Nephron progenitor cell (in vitro differentiated cells): ENCODE results near the gene TRMT44.

Experiments used
- DNase-seq: peaks from one replicate; pipeline ENCODE4 v3.0.0; 2021
- H3K27ac Mint-ChIP-seq: 2 replicates; pipeline ENCODE4 v1.8.0; 2021; ENCODE audit warnings: mild to moderate bottlenecking, moderate library complexity, mixed read lengths
- H3K27me3 Mint-ChIP-seq: 2 replicates; pipeline ENCODE4 v1.8.0; 2021; ENCODE audit warnings: mild to moderate bottlenecking, low read depth, mixed read lengths; ENCODE audit not compliant: poor library complexity
- H3K36me3 Mint-ChIP-seq: 2 replicates; pipeline ENCODE4 v1.8.0; 2021; ENCODE audit warnings: low read depth, mixed read lengths
- H3K4me1 Mint-ChIP-seq: 2 replicates; pipeline ENCODE4 v1.8.0; 2021; ENCODE audit warnings: mixed read lengths
- H3K4me3 Mint-ChIP-seq: 2 replicates; pipeline ENCODE4 v1.8.0; 2021; ENCODE audit warnings: mild to moderate bottlenecking, moderate library complexity, mixed read lengths
- H3K9me3 Mint-ChIP-seq: 2 replicates; pipeline ENCODE4 v1.8.0; 2021; ENCODE audit warnings: mild to moderate bottlenecking, moderate library complexity, mixed read lengths
- CTCF ChIP-seq: fragments of 200-600 bp; sonication (generic); IDR thresholded peaks from 2 replicates; pipeline ENCODE4 v1.5.0; 2021; ENCODE audit warnings: antibody characterized with exemption

Gene TRMT44

GRCh38 chr4:8439914-8440491, 574 bp upstream of the TRMT44 start:
- peak; percentile 15 for DNase-seq
- no peak for TF ChIP-seq CTCF
- H3K27ac Mint-ChIP-seq: peak overlapping the region; percentile 98
- H3K27me3 Mint-ChIP-seq: peaks cover 12% of the 10 kb centered on the region
- peaks cover 55% of the 10 kb centered on the region for H3K4me1 Mint-ChIP-seq
- peaks cover 20% of the 10 kb centered on the region for H3K9me3 Mint-ChIP-seq
- peak overlapping the region; percentile 87 for H3K4me3 Mint-ChIP-seq
- peaks cover 12% of the 10 kb centered on the region for H3K36me3 Mint-ChIP-seq

- Mint-ChIP-seq H3K36me3 (peaks cover 12% of the 10 kb centered on the region), H3K4me1 (peaks cover 55% of the 10 kb centered on the region), H3K27me3 (peaks cover 12% of the 10 kb centered on the region), H3K27ac (peak overlapping the region; percentile 1), H3K9me3 (peaks cover 20% of the 10 kb centered on the region), H3K4me3 (peak overlapping the region; percentile 87)
- no peak for DNase-seq
- TF ChIP-seq CTCF: no peak
Observed at GRCh38 chr4:8441499-8442091, 1.0 kb downstream of the TRMT44 start.

- Mint-ChIP-seq H3K27me3 (peaks cover 12% of the 10 kb centered on the region), H3K9me3 (peaks cover 20% of the 10 kb centered on the region), H3K4me3 (peak overlapping the region; percentile 87), H3K27ac (peak overlapping the region; percentile 44), H3K36me3 (peaks cover 12% of the 10 kb centered on the region), H3K4me1 (peaks cover 47% of the 10 kb centered on the region)
- no peak for DNase-seq
- TF ChIP-seq CTCF: no peak
Observed at GRCh38 chr4:8442596-8443358, 2.2 kb downstream of the TRMT44 start.

GRCh38 chr4:8443801-8444200, 3.2 kb downstream of the TRMT44 start:
- peaks cover 12% of the 10 kb centered on the region for H3K36me3 Mint-ChIP-seq
- H3K27ac Mint-ChIP-seq: no peak overlapping the region
- H3K4me3 Mint-ChIP-seq: no peak overlapping the region
- H3K4me1 Mint-ChIP-seq: peaks cover 45% of the 10 kb centered on the region
- H3K9me3 Mint-ChIP-seq: peaks cover 16% of the 10 kb centered on the region
- TF ChIP-seq CTCF: no peak
- no peak for DNase-seq
- peaks cover 12% of the 10 kb centered on the region for H3K27me3 Mint-ChIP-seq

- no peaks in the 10 kb centered on the region for H3K9me3 Mint-ChIP-seq
- H3K36me3 Mint-ChIP-seq: peaks cover 8% of the 10 kb centered on the region
- H3K27me3 Mint-ChIP-seq: peaks cover 8% of the 10 kb centered on the region
- H3K4me3 Mint-ChIP-seq: no peak overlapping the region
- peaks cover 29% of the 10 kb centered on the region for H3K4me1 Mint-ChIP-seq
- no peak for DNase-seq
- TF ChIP-seq CTCF: no peak
- H3K27ac Mint-ChIP-seq: no peak overlapping the region
Observed at GRCh38 chr4:8446122-8446521, 5.5 kb downstream of the TRMT44 start.
